SK-N-SH (cell line): ENCODE results near the gene C20orf144. TPM values are rescaled to one million over a fixed set of nuclear protein-coding genes. Genes with fewer than 3 reads are reported as not detected.

ENCODE experiments used
- CTCF ChIA-PET: fragments of 300-600, 350-600 bp; formaldehyde crosslinking; extraction: SDS; loops from one replicate; lab custom pipeline; 2021; lab: Yijun Ruan, JAX
- POLR2A ChIA-PET: fragments of 350-600 bp; sonication (Branson Sonifier 250); formaldehyde crosslinking; extraction: SDS; loops from one replicate; lab custom pipeline; 2020; ENCODE audit warnings: antibody characterized with exemption, inconsistent platforms; lab: Yijun Ruan, JAX
- DNase-seq: peaks from one replicate; pipeline ENCODE4 v3.0.0; 2012
- H2AFZ ChIP-seq: fragments of 200-600 bp; sonication (generic); 2 replicates; pipeline ENCODE4 v1.8.1; 2016; ENCODE audit warnings: antibody characterized with exemption, mild to moderate bottlenecking, low read depth
- H3F3A ChIP-seq: fragments of 200-600 bp; sonication (generic); replicated peaks from 2 replicates; pipeline ENCODE3; 2016; ENCODE audit warnings: antibody characterized with exemption, mild to moderate bottlenecking; ENCODE audit not compliant: insufficient read depth
- H3K27ac ChIP-seq, 2 experiments: fragments of 200-500 bp in 1 of 2; fragments of 200-600 bp in 1 of 2; sonication (Bioruptor generic) in 1 of 2; sonication (generic), shearing (Covaris generic) in 1 of 2; 2 replicates each; pipeline versions ENCODE4 v1.5.1 to v1.6.1; 2014 to 2016; ENCODE audit warnings: low read depth in 2 of 2, inconsistent platforms in 1 of 2, low read length in 1 of 2, mild to moderate bottlenecking in 1 of 2, mixed read lengths in 1 of 2
- H3K27me3 ChIP-seq: fragments of 200-600 bp; sonication (generic), shearing (Covaris generic); 2 replicates; pipeline ENCODE4 v1.6.1; 2016; ENCODE audit warnings: mixed run types; ENCODE audit not compliant: insufficient read depth
- H3K36me3 ChIP-seq, 2 experiments: fragments of 200-500 bp in 1 of 2; fragments of 200-600 bp in 1 of 2; sonication (Bioruptor generic) in 1 of 2; sonication (generic) in 1 of 2; replicated peaks in 1 of 2; 2 replicates each; pipeline versions ENCODE3 to v1.5.1; 2014 to 2016; ENCODE audit warnings: low read length in 1 of 2, mild to moderate bottlenecking in 1 of 2; ENCODE audit not compliant: insufficient read depth in 2 of 2, control insufficient read depth in 1 of 2
- H3K4me1 ChIP-seq, 2 experiments: fragments of 200-500 bp in 1 of 2; fragments of 200-600 bp in 1 of 2; sonication (Bioruptor generic) in 1 of 2; sonication (generic), shearing (Covaris generic) in 1 of 2; 2 replicates each; pipeline versions ENCODE4 v1.5.1 to v1.6.1; 2014 to 2016; ENCODE audit warnings: low read depth in 1 of 2, low read length in 1 of 2, mixed run types in 1 of 2; ENCODE audit not compliant: insufficient read depth in 2 of 2, control insufficient read depth in 1 of 2
- H3K4me2 ChIP-seq: fragments of 200-600 bp; sonication (generic), shearing (Covaris generic); 2 replicates; pipeline ENCODE4 v1.6.1; 2017; ENCODE audit warnings: mixed run types
- H3K4me3 ChIP-seq, 2 experiments: fragments of 200-500 bp in 1 of 2; fragments of 200-600 bp in 1 of 2; sonication (Bioruptor generic) in 1 of 2; sonication (generic), shearing (Covaris generic) in 1 of 2; 2 replicates each; pipeline versions ENCODE4 v1.5.1 to v1.8.1; 2014 to 2016; ENCODE audit warnings: low read depth in 2 of 2, inconsistent platforms in 1 of 2, low read length in 1 of 2, mild to moderate bottlenecking in 1 of 2, mixed read lengths in 1 of 2, moderate library complexity in 1 of 2
- H3K79me2 ChIP-seq: fragments of 200-600 bp; sonication (generic); 2 replicates; pipeline ENCODE4 v1.8.1; 2017; ENCODE audit warnings: mild to moderate bottlenecking; ENCODE audit not compliant: insufficient read depth
- H3K9ac ChIP-seq: fragments of 200-600 bp; sonication (generic); 2 replicates; pipeline ENCODE4 v1.6.1; 2017; ENCODE audit warnings: mixed run types
- H3K9me2 ChIP-seq: fragments of 200-600 bp; sonication (generic); 2 replicates; pipeline ENCODE4 v1.6.1; 2017; ENCODE audit warnings: mixed run types
- H3K9me3 ChIP-seq: fragments of 200-600 bp; sonication (generic); 2 replicates; pipeline ENCODE4 v1.6.1; 2017; ENCODE audit warnings: mixed run types, mild to moderate bottlenecking, moderate library complexity
- H4K20me1 ChIP-seq: fragments of 200-600 bp; sonication (generic); 2 replicates; pipeline ENCODE4 v1.6.1; 2017; ENCODE audit warnings: mild to moderate bottlenecking, mixed run types; ENCODE audit not compliant: insufficient read depth
- EP300 ChIP-seq, 2 experiments: IDR thresholded peaks; 2 replicates each; pipeline versions ENCODE4 v1.4.0 to v1.6.1; 2012; ENCODE audit warnings: borderline replicate concordance in 1 of 2, low read depth in 1 of 2, low read length in 1 of 2
- EZH2phosphoT487 ChIP-seq: fragments of 200-600 bp; sonication (generic); IDR thresholded peaks from 2 replicates; pipeline ENCODE4 v1.6.1; 2017; ENCODE audit warnings: low read depth, mixed run types, mild to moderate bottlenecking, antibody characterized with exemption, moderate library complexity, borderline replicate concordance
- FOXJ3 ChIP-seq: sonication (generic); formaldehyde crosslinking; IDR thresholded peaks from 2 replicates; pipeline ENCODE4 v1.5.1; 2020; ENCODE audit warnings: mild to moderate bottlenecking, missing genetic modification reagents
- JUND ChIP-seq: IDR thresholded peaks from 2 replicates; pipeline ENCODE4 v1.4.0; 2012
- MXI1 ChIP-seq: IDR thresholded peaks from 2 replicates; pipeline ENCODE4 v1.6.1; 2012; ENCODE audit warnings: mild to moderate bottlenecking, low read depth, low read length, improper control_type of control experiment
- RXRA ChIP-seq: IDR thresholded peaks from 2 replicates; pipeline ENCODE4 v1.4.0; 2012; ENCODE audit warnings: low read depth, mild to moderate bottlenecking, borderline replicate concordance
- SMC3 ChIP-seq: IDR thresholded peaks from 2 replicates; pipeline ENCODE4 v1.6.1; 2012; ENCODE audit warnings: low read depth, low read length, improper control_type of control experiment
- TEAD4 ChIP-seq: IDR thresholded peaks from 2 replicates; pipeline ENCODE4 v1.4.0; 2012; ENCODE audit warnings: mild to moderate bottlenecking, borderline replicate concordance; ENCODE audit not compliant: insufficient read depth
- WGBS: methylation state at CpG from one replicate; pipeline ENCODE4 v1.1.6; 2017; ENCODE audit warnings: low lambda C conversion rate; 5-methylcytosine and 5-hydroxymethylcytosine counted together
- polyA plus RNA-seq, 3 experiments: library from polyadenylated mRNA; depleted of rRNA; stranded (reverse); fragments of >200 nt; gene quantifications; 2 replicates each; pipeline ENCODE4 v1.2.3, GENCODE V29; 2012
- TF ChIP-seq, protein P1 (sequence below): IDR thresholded peaks from 2 replicates; pipeline ENCODE4 v1.4.0; 2012; ENCODE audit warnings: low read depth
- TF ChIP-seq, protein P2 (sequence below): fragments of 200-600 bp; sonication (generic); IDR thresholded peaks from 2 replicates; pipeline ENCODE4 v1.6.1; 2017; ENCODE audit warnings: antibody characterized with exemption, mild to moderate bottlenecking, moderate library complexity
- TF ChIP-seq, protein P3 (sequence below): IDR thresholded peaks from 2 replicates; pipeline ENCODE4 v1.6.1; 2012; ENCODE audit warnings: mild to moderate bottlenecking, low read depth, low read length, moderate library complexity

Gene C20orf144
- polyA plus RNA-seq, 1 of the 3 experiments (the other 2 are of a cell fraction) = 0.12 TPM

DNA sequence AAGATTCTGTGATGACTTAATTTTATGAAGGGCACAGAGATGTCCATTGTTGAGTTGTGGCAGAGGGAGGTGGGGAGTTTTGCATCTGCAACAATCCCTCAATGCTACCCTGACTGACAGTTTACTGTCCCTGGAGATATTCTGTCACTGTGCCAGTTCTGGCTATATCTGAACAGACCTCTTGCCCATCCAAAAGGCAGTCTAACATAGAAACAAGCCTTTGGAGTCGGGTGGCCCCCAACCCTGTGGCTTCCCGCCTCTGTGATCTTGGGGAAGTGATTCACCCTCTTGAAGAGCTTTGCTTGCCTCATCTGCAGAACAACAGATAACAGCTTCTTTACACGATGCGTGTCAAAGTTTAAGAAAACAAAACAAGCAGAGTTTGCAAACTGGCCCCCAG lies 27.8 kb downstream of the C20orf144 start:
- POLR2A ChIA-PET = no interaction called here
- TF ChIP-seq JUND = 0 out of 2 replicates have a peak, but pooled peaks have one; percentile 16
- TF ChIP-seq, protein P1, sequence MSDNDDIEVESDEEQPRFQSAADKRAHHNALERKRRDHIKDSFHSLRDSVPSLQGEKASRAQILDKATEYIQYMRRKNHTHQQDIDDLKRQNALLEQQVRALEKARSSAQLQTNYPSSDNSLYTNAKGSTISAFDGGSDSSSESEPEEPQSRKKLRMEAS = no peak
- no peaks in the 10 kb centered on the region for H3K9me2 ChIP-seq

DNA sequence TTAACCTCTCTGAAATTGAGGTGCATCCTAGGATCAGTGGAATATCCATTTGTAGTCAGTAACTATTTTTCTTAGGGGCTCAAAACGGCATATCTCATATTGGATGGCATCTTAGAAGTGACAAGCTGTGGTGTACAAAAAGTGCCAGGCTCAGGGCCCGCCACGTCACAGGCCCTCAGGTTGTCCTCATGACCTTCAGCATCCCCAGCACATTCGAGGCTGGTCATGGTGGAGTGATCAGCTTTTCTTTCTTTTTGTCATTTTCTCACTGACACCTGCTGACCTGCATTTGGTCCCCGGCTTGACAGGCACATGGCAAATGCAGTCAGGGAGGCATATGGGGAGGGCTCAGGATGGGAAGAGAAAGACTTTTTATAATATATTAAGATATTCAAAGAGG lies 31.2 kb downstream of the C20orf144 start:
- Histone ChIP-seq H3K9me2 (no peaks in the 10 kb centered on the region), H3K4me2 (no peak overlapping the region), H3K36me3 (no peaks in the 10 kb centered on the region), H3K4me1 (peaks cover 4 to 21% of the 10 kb centered on the region in 2 experiments; a peak in 3 of 4 replicates), H2AFZ (no peak overlapping the region), H3K9ac (no peak overlapping the region), H3K27me3 (no peaks in the 10 kb centered on the region), H3K27ac (no peak overlapping the region), H3K4me3 (no peak overlapping the region), H4K20me1 (no peaks in the 10 kb centered on the region), H3K9me3 (no peaks in the 10 kb centered on the region), H3F3A (peaks cover 11% of the 10 kb centered on the region), H3K79me2 (no peaks in the 10 kb centered on the region)
- peak; percentile 37; the same call in 1 of the 2 replicates for TF ChIP-seq MXI1
- TF ChIP-seq, protein P2, sequence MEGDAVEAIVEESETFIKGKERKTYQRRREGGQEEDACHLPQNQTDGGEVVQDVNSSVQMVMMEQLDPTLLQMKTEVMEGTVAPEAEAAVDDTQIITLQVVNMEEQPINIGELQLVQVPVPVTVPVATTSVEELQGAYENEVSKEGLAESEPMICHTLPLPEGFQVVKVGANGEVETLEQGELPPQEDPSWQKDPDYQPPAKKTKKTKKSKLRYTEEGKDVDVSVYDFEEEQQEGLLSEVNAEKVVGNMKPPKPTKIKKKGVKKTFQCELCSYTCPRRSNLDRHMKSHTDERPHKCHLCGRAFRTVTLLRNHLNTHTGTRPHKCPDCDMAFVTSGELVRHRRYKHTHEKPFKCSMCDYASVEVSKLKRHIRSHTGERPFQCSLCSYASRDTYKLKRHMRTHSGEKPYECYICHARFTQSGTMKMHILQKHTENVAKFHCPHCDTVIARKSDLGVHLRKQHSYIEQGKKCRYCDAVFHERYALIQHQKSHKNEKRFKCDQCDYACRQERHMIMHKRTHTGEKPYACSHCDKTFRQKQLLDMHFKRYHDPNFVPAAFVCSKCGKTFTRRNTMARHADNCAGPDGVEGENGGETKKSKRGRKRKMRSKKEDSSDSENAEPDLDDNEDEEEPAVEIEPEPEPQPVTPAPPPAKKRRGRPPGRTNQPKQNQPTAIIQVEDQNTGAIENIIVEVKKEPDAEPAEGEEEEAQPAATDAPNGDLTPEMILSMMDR = no peak
- DNase-seq = no peak
- POLR2A ChIA-PET = no interaction called here
- WGBS = 76% methylated on average over 5 of the region's 5 CpGs
- CTCF ChIA-PET = interaction anchor here (0.5 to 1.0 kb wide), 7 partner anchors 11 to 348 kb away, joined by 3 read pairs; no protein-coding TSS in a partner anchor

More for the DNA sequence above, 27.8 kb downstream of the C20orf144 start:
- no peaks in the 10 kb centered on the region for H3K36me3 ChIP-seq
- 0 out of 2 replicates have a peak overlapping the region, but pooled peaks have one; percentile 0 for H2AFZ ChIP-seq
- DNase-seq = no peak
- H3K4me2 ChIP-seq = 0 out of 2 replicates have a peak overlapping the region, but pooled peaks have one; percentile 2
- H3F3A ChIP-seq = no peaks in the 10 kb centered on the region
- 32% methylated on average over 4 of the region's 4 CpGs for WGBS
- H3K27me3 ChIP-seq = no peaks in the 10 kb centered on the region
- H3K4me1 ChIP-seq = peaks cover 4 to 20% of the 10 kb centered on the region in 2 experiments; a peak in 2 of 4 replicates
- CTCF ChIA-PET = interaction anchor here (1.4 kb wide), 1 partner anchor 22 kb away, joined by 4 read pairs; no protein-coding TSS in a partner anchor
- H3K9me3 ChIP-seq = no peaks in the 10 kb centered on the region
- no peak overlapping the region for H3K4me3 ChIP-seq
- H3K9ac ChIP-seq = no peak overlapping the region
- H3K27ac ChIP-seq = no peak overlapping the region
- H3K79me2 ChIP-seq = peaks cover 6% of the 10 kb centered on the region; the same call in 1 of the 2 replicates
- H4K20me1 ChIP-seq = no peaks in the 10 kb centered on the region

DNA sequence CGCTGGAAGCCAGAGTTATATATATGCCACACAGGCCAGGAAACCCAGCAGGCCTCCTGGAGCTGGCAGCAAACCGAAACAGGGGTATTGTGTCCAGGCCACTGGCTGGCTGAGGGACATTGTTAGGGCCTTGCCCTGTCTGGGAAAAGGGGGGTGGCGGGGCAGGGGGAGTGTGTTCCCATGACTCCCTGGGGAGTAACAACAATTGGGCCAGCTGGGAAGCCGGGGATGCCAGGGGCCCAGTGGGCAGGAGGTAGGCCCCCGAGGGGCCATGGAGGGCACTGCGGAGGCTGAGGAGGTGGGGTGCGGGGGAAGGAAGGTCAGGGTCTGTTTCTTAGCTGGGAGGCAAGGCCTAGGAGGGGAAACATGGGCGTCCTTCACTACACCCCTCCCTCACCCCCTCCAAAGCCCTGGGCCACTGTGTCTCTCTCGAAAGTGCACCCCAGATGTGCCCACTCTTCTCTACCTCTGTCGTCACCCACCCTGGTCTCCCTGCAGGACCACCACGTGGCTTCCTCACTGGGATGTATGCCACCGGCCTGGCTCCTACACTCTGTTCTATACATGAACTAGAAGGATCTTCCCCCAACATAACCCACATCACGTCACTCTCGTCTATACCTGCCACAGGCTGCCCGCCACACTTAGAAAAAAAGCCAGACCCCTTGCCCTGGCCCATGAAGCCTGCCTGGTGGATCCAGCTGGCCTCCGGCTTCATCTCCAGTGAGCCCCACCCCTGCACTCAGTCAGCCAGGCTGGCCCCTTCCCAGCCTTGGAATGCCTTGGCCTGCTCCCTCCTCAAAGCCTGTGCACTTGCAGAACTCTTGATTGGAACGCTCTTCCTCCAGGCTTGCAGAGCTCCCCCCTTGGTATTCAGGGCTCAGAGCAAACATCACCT lies 31.9 kb downstream of the C20orf144 start:
- Histone ChIP-seq H4K20me1 (no peaks in the 10 kb centered on the region), H2AFZ (no peak overlapping the region), H3K9me3 (no peaks in the 10 kb centered on the region), H3K27ac (peak overlapping the region in 1 of 2 experiments; percentile 11; a peak in 1 of 4 replicates), H3K36me3 (no peaks in the 10 kb centered on the region), H3F3A (peaks cover 11% of the 10 kb centered on the region), H3K4me3 (no peak overlapping the region), H3K9me2 (no peaks in the 10 kb centered on the region), H3K9ac (no peak overlapping the region), H3K4me2 (no peak overlapping the region), H3K4me1 (peaks cover 4 to 21% of the 10 kb centered on the region in 2 experiments; a peak in 3 of 4 replicates), H3K79me2 (no peaks in the 10 kb centered on the region), H3K27me3 (no peaks in the 10 kb centered on the region)
- WGBS = 91% methylated on average over 17 of the region's 17 CpGs
- peak; percentile 46 for DNase-seq
- ChIA-PET POLR2A (no interaction called here), CTCF (interaction anchor here (0.5 to 1.1 kb wide), 9 partner anchors 12 to 348 kb away, joined by 3 read pairs; no protein-coding TSS in a partner anchor)
- TF ChIP-seq, protein P3, sequence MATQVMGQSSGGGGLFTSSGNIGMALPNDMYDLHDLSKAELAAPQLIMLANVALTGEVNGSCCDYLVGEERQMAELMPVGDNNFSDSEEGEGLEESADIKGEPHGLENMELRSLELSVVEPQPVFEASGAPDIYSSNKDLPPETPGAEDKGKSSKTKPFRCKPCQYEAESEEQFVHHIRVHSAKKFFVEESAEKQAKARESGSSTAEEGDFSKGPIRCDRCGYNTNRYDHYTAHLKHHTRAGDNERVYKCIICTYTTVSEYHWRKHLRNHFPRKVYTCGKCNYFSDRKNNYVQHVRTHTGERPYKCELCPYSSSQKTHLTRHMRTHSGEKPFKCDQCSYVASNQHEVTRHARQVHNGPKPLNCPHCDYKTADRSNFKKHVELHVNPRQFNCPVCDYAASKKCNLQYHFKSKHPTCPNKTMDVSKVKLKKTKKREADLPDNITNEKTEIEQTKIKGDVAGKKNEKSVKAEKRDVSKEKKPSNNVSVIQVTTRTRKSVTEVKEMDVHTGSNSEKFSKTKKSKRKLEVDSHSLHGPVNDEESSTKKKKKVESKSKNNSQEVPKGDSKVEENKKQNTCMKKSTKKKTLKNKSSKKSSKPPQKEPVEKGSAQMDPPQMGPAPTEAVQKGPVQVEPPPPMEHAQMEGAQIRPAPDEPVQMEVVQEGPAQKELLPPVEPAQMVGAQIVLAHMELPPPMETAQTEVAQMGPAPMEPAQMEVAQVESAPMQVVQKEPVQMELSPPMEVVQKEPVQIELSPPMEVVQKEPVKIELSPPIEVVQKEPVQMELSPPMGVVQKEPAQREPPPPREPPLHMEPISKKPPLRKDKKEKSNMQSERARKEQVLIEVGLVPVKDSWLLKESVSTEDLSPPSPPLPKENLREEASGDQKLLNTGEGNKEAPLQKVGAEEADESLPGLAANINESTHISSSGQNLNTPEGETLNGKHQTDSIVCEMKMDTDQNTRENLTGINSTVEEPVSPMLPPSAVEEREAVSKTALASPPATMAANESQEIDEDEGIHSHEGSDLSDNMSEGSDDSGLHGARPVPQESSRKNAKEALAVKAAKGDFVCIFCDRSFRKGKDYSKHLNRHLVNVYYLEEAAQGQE = no peak
- TF ChIP-seq SMC3 (no peak), FOXJ3 (no peak), EZH2phosphoT487 (no peak), RXRA (no peak), EP300 (IDR thresholded peaks at IDR 0.05; ENCODE audit: borderline replicate concordance in 1 of 2, low read depth in 1 of 2, low read length in 1 of 2) (no peak), TEAD4 (no peak)
